Prostate gland (tissue), 2 donors: Measurements from ENCODE around the gene BMP4. TPM values are rescaled to one million over a fixed set of nuclear protein-coding genes. Genes with fewer than 3 reads are reported as not detected.

Experiments used
- DNase-seq: peaks from one replicate; pipeline ENCODE4 v3.0.0-alpha.2; 2019; ENCODE audit warnings: low spot score
- H3K27ac ChIP-seq, 2 donors: fragments of 200-600 bp; sonication (generic); 2 replicates each; pipeline ENCODE4 v1.5.1; 2017 to 2019
- H3K27me3 ChIP-seq: fragments of 200-600 bp; sonication (generic); replicated peaks from 2 replicates; pipeline ENCODE4 v1.5.1; 2019; ENCODE audit not compliant: insufficient read depth
- H3K36me3 ChIP-seq, 2 donors: fragments of 200-600 bp; sonication (generic); 1 replicate in 1 of 2; 2 replicates in 1 of 2; pipeline versions ENCODE4 v1.5.1 to v1.8.1; 2017 to 2019
- H3K4me1 ChIP-seq: fragments of 200-600 bp; sonication (generic); replicated peaks from 2 replicates; pipeline ENCODE4 v1.5.1; 2019
- H3K4me3 ChIP-seq, 2 donors: fragments of 200-600 bp; sonication (generic); 2 replicates each; pipeline ENCODE4 v1.5.1; 2017 to 2019
- H3K9me3 ChIP-seq: fragments of 200-600 bp; sonication (generic); 2 replicates; pipeline ENCODE4 v1.5.1; 2017
- CTCF ChIP-seq, 4 experiments: fragments of 200-600 bp in 2 of 4; fragments of 450-650 bp in 2 of 4; sonication (generic) in 2 of 4; IDR thresholded peaks; 1 replicate in 3 of 4; 2 replicates in 1 of 4; pipeline ENCODE4 v1.5.1; 2016 to 2019; ENCODE audit warnings: antibody characterized with exemption in 4 of 4, mild to moderate bottlenecking in 2 of 4, moderate library complexity in 2 of 4
- POLR2A ChIP-seq: fragments of 450-650 bp; IDR thresholded peaks from one replicate; pipeline ENCODE4 v1.6.1; 2016; ENCODE audit warnings: antibody characterized with exemption, mild to moderate bottlenecking
- POLR2AphosphoS5 ChIP-seq: sonication (generic); formaldehyde crosslinking; IDR thresholded peaks from one replicate; pipeline ENCODE4 v1.6.1; 2017; ENCODE audit warnings: antibody characterized with exemption
- WGBS: methylation state at CpG from one replicate; pipeline ENCODE4 v1.1.5; 2018; 5-methylcytosine and 5-hydroxymethylcytosine counted together
- intact Hi-C: fragments of 100-400 bp; cut with DNase I; formaldehyde crosslinking; loops from one replicate; pipeline ENCODE4 v1.14.2; 2022
- total RNA-seq, 2 donors: library from RNA; depleted of rRNA; stranded (reverse); fragments of >200 nt; gene quantifications; one replicate each; pipeline ENCODE4 v1.1.0, GENCODE V29; 2016

The BMP4 gene
- total RNA-seq, 2 donors from 2014 or later: 8.8 to 11.2 TPM

- TF ChIP-seq POLR2AphosphoS5: no peak
- TF ChIP-seq CTCF (IDR thresholded peaks at IDR 0.05): no peak
- TF ChIP-seq POLR2A: no peak
- Histone ChIP-seq H3K27me3 (no peaks in the 10 kb centered on the region), H3K4me1 (no peaks in the 10 kb centered on the region), H3K4me3 (no peak overlapping the region), H3K27ac (no peak overlapping the region), H3K36me3 (no peaks in the 10 kb centered on the region), H3K9me3 (no peaks in the 10 kb centered on the region)
- intact Hi-C loops: loop anchor here (5.0 to 10.0 kb wide), 2 partner anchors 397 to 655 kb away; no protein-coding TSS in a partner anchor
- 87% methylated on average over 24 of the region's 24 CpGs for WGBS
- DNase-seq: no peak
Measured at GRCh38 chr14:53950031-53950793, 6.4 kb downstream of the BMP4 start.

GRCh38 chr14:53949201-53949600, 7.4 kb downstream of the BMP4 start:
- no peaks in the 10 kb centered on the region for H3K27me3 ChIP-seq
- no peak overlapping the region for H3K4me3 ChIP-seq
- no peaks in the 10 kb centered on the region for H3K4me1 ChIP-seq
- TF ChIP-seq CTCF (IDR thresholded peaks at IDR 0.05): no peak
- no peak for TF ChIP-seq POLR2A
- TF ChIP-seq POLR2AphosphoS5: no peak
- 89% methylated on average over 1 of the region's 1 CpG for WGBS
- H3K36me3 ChIP-seq: no peaks in the 10 kb centered on the region
- no peaks in the 10 kb centered on the region for H3K9me3 ChIP-seq
- intact Hi-C loops: no loop called here
- H3K27ac ChIP-seq: no peak overlapping the region
- DNase-seq: no peak

- DNase-seq: no peak
- TF ChIP-seq POLR2AphosphoS5: no peak
- no peak for TF ChIP-seq CTCF (IDR thresholded peaks at IDR 0.05)
- TF ChIP-seq POLR2A: no peak
- intact Hi-C loops: no loop called here
- Histone ChIP-seq H3K4me3 (no peak overlapping the region), H3K36me3 (no peaks in the 10 kb centered on the region), H3K4me1 (no peaks in the 10 kb centered on the region), H3K27me3 (no peaks in the 10 kb centered on the region), H3K9me3 (no peaks in the 10 kb centered on the region), H3K27ac (no peak overlapping the region)
- WGBS: 66% methylated on average over 6 of the region's 6 CpGs
Measured at GRCh38 chr14:53948205-53948884, 8.3 kb downstream of the BMP4 start.

- Histone ChIP-seq H3K27ac (no peak overlapping the region), H3K4me3 (no peak overlapping the region)
Measured at GRCh38 chr14:53947452-53948204, 9.0 kb downstream of the BMP4 start.

More at GRCh38 chr14:53947452-53948204, 9.0 kb downstream of the BMP4 start:
- no peak for TF ChIP-seq CTCF (IDR thresholded peaks at IDR 0.05)
- no peak for TF ChIP-seq POLR2AphosphoS5
- no peak for TF ChIP-seq POLR2A
- intact Hi-C loops: no loop called here
- 31% methylated on average over 12 of the region's 12 CpGs for WGBS
- Histone ChIP-seq H3K27me3 (no peaks in the 10 kb centered on the region), H3K4me1 (no peaks in the 10 kb centered on the region), H3K36me3 (no peaks in the 10 kb centered on the region), H3K9me3 (no peaks in the 10 kb centered on the region)
- no peak for DNase-seq
